Trophoblast cell (in vitro differentiated cells and primary cell): Measurements from ENCODE around the gene ZNF341.

Experiments used
- DNase-seq, 2 donors: peaks; one replicate each; pipeline ENCODE4 v3.0.0-alpha.2; 2016
- H2AFZ ChIP-seq: 2 replicates; pipeline ENCODE4 v1.6.1; 2013; ENCODE audit warnings: low read length, moderate library complexity, mild to moderate bottlenecking; ENCODE audit not compliant: insufficient read depth, poor library complexity
- H2AK5ac ChIP-seq: 2 replicates; pipeline ENCODE4 v1.6.1; 2013; ENCODE audit warnings: mild to moderate bottlenecking, low read length
- H2BK120ac ChIP-seq: 2 replicates; pipeline ENCODE4 v1.6.1; 2013; ENCODE audit warnings: low read length, mild to moderate bottlenecking, moderate library complexity; ENCODE audit not compliant: insufficient read depth, poor library complexity
- H2BK12ac ChIP-seq: 2 replicates; pipeline ENCODE4 v1.6.1; 2013; ENCODE audit warnings: mild to moderate bottlenecking, low read length, moderate library complexity
- H2BK5ac ChIP-seq: 2 replicates; pipeline ENCODE4 v1.6.1; 2013; ENCODE audit warnings: low read length, low read depth, moderate library complexity, mild to moderate bottlenecking; ENCODE audit not compliant: poor library complexity
- H3K14ac ChIP-seq: 2 replicates; pipeline ENCODE4 v1.6.1; 2013; ENCODE audit warnings: mild to moderate bottlenecking, low read length
- H3K18ac ChIP-seq: 2 replicates; pipeline ENCODE4 v1.6.1; 2013; ENCODE audit warnings: mild to moderate bottlenecking, low read length
- H3K23ac ChIP-seq: 2 replicates; pipeline ENCODE4 v1.6.1; 2013; ENCODE audit warnings: low read length
- H3K27ac ChIP-seq: 2 replicates; pipeline ENCODE4 v1.5.1; 2013; ENCODE audit warnings: low read depth, mild to moderate bottlenecking, inconsistent platforms, low read length, moderate library complexity
- H3K27me3 ChIP-seq: 2 replicates; pipeline ENCODE4 v1.6.1; 2013; ENCODE audit warnings: inconsistent platforms, mild to moderate bottlenecking, low read length, moderate library complexity; ENCODE audit not compliant: insufficient read depth
- H3K36me3 ChIP-seq, 2 experiments: 1 replicate in 1 of 2; 2 replicates in 1 of 2; pipeline ENCODE4 v1.6.1; 2013; ENCODE audit warnings: low read length in 2 of 2, mild to moderate bottlenecking in 2 of 2, moderate library complexity in 1 of 2; ENCODE audit not compliant: insufficient read depth in 2 of 2, control insufficient read depth in 1 of 2
- H3K4ac ChIP-seq: 2 replicates; pipeline ENCODE4 v1.6.1; 2013; ENCODE audit warnings: low read depth, mild to moderate bottlenecking, low read length, moderate library complexity
- H3K4me1 ChIP-seq, 2 experiments: 1 replicate in 1 of 2; 2 replicates in 1 of 2; pipeline ENCODE4 v1.6.1; 2013; ENCODE audit warnings: low read length in 2 of 2, mild to moderate bottlenecking in 2 of 2, moderate library complexity in 1 of 2; ENCODE audit not compliant: insufficient read depth in 2 of 2, control insufficient read depth in 1 of 2
- H3K4me2 ChIP-seq: 2 replicates; pipeline ENCODE4 v1.6.1; 2013; ENCODE audit warnings: inconsistent platforms, mild to moderate bottlenecking, low read length, moderate library complexity
- H3K4me3 ChIP-seq: 2 replicates; pipeline ENCODE4 v1.5.1; 2013; ENCODE audit warnings: mild to moderate bottlenecking, low read depth, low read length, inconsistent platforms
- H3K79me1 ChIP-seq: one replicate; pipeline ENCODE4 v1.6.1; 2013; ENCODE audit warnings: low read length
- H3K79me2 ChIP-seq: 2 replicates; pipeline ENCODE4 v1.6.1; 2013; ENCODE audit warnings: low read length, mild to moderate bottlenecking; ENCODE audit not compliant: control insufficient read depth, insufficient read depth, poor library complexity
- H3K9ac ChIP-seq: 2 replicates; pipeline ENCODE4 v1.6.1; 2013; ENCODE audit warnings: mild to moderate bottlenecking, low read length
- H3K9me3 ChIP-seq: 2 replicates; pipeline ENCODE4 v1.6.1; 2013; ENCODE audit warnings: low read depth, mild to moderate bottlenecking, control low read depth, inconsistent platforms, low read length; ENCODE audit not compliant: insufficient read depth
- H4K12ac ChIP-seq: 2 replicates; pipeline ENCODE4 v1.6.1; 2013; ENCODE audit warnings: low read depth, mild to moderate bottlenecking, low read length, moderate library complexity
- H4K8ac ChIP-seq: 2 replicates; pipeline ENCODE4 v1.6.1; 2013; ENCODE audit warnings: low read depth, mild to moderate bottlenecking, low read length, moderate library complexity
- H4K91ac ChIP-seq: one replicate; pipeline ENCODE4 v1.6.1; 2013; ENCODE audit warnings: low read depth, mild to moderate bottlenecking, low read length, moderate library complexity
- WGBS: extraction: QIAGEN DNeasy Blood & Tissue Kit; methylation state at CpG from one replicate; pipeline ENCODE4 v1.1.7; 2013; ENCODE audit warnings: missing lambda C conversion rate; ENCODE audit not compliant: insufficient read length, insufficient coverage; ENCODE audit errors: extremely low coverage; 5-methylcytosine and 5-hydroxymethylcytosine counted together

Gene ZNF341

DNA sequence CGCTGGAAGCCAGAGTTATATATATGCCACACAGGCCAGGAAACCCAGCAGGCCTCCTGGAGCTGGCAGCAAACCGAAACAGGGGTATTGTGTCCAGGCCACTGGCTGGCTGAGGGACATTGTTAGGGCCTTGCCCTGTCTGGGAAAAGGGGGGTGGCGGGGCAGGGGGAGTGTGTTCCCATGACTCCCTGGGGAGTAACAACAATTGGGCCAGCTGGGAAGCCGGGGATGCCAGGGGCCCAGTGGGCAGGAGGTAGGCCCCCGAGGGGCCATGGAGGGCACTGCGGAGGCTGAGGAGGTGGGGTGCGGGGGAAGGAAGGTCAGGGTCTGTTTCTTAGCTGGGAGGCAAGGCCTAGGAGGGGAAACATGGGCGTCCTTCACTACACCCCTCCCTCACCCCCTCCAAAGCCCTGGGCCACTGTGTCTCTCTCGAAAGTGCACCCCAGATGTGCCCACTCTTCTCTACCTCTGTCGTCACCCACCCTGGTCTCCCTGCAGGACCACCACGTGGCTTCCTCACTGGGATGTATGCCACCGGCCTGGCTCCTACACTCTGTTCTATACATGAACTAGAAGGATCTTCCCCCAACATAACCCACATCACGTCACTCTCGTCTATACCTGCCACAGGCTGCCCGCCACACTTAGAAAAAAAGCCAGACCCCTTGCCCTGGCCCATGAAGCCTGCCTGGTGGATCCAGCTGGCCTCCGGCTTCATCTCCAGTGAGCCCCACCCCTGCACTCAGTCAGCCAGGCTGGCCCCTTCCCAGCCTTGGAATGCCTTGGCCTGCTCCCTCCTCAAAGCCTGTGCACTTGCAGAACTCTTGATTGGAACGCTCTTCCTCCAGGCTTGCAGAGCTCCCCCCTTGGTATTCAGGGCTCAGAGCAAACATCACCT, 37.8 kb upstream of the ZNF341 start:
- H3K18ac ChIP-seq, result no peak overlapping the region
- no peak overlapping the region for H3K23ac ChIP-seq
- H2BK120ac ChIP-seq, result no peak overlapping the region
- no peak for DNase-seq
- no CpG with 5 or more reads among the region's 17 CpGs for WGBS
- H3K79me2 ChIP-seq, result no peaks in the 10 kb centered on the region
- no peaks in the 10 kb centered on the region for H3K4me1 ChIP-seq
- H3K14ac ChIP-seq, result no peak overlapping the region
- H2BK5ac ChIP-seq, result no peak overlapping the region
- no peaks in the 10 kb centered on the region for H3K27me3 ChIP-seq
- no peak overlapping the region for H3K4me2 ChIP-seq
- H3K9me3 ChIP-seq, result peaks cover 2% of the 10 kb centered on the region
- no peak overlapping the region for H3K27ac ChIP-seq
- no peaks in the 10 kb centered on the region for H3K36me3 ChIP-seq
- no peak overlapping the region for H4K12ac ChIP-seq
- no peak overlapping the region for H3K4ac ChIP-seq
- no peak overlapping the region for H4K8ac ChIP-seq
- H2BK12ac ChIP-seq, result no peak overlapping the region
- H3K9ac ChIP-seq, result no peak overlapping the region
- no peaks in the 10 kb centered on the region for H3K79me1 ChIP-seq
- no peak overlapping the region for H3K4me3 ChIP-seq
- no peak overlapping the region for H2AK5ac ChIP-seq
- H4K91ac ChIP-seq, result no peak overlapping the region
- no peak overlapping the region for H2AFZ ChIP-seq

DNA sequence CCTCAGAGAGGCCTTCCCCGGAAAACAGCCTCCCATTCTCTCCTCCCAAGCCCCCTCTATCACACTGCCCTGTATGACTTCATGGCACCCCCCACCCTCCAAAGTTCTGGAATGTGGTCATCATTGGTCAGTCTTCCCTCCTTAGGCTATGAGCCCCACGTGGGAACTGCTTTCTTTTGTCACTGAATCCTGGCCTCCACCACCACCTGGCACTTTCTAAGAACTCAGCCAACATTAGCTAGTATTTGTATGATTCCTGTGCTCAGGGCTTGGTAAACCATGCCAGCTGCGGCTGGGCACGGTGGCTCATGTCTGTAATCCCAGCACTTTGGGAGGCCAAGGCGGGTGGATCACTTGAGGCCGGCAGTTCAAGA, 37.2 kb upstream of the ZNF341 start:
- Histone ChIP-seq H4K12ac (no peak overlapping the region), H2BK5ac (no peak overlapping the region), H2BK120ac (no peak overlapping the region), H3K18ac (no peak overlapping the region), H4K91ac (no peak overlapping the region), H2AFZ (no peak overlapping the region), H3K14ac (no peak overlapping the region), H3K27ac (no peak overlapping the region), H3K4ac (no peak overlapping the region), H3K23ac (no peak overlapping the region), H2AK5ac (no peak overlapping the region), H3K4me1 (no peaks in the 10 kb centered on the region), H3K79me1 (no peaks in the 10 kb centered on the region), H2BK12ac (no peak overlapping the region), H3K4me2 (no peak overlapping the region), H4K8ac (no peak overlapping the region), H3K9me3 (peaks cover 2% of the 10 kb centered on the region), H3K36me3 (no peaks in the 10 kb centered on the region), H3K4me3 (no peak overlapping the region), H3K9ac (no peak overlapping the region), H3K27me3 (no peaks in the 10 kb centered on the region), H3K79me2 (no peaks in the 10 kb centered on the region)
- no peak for DNase-seq
- no CpG with 5 or more reads among the region's 6 CpGs for whole genome bisulfite sequencing

DNA sequence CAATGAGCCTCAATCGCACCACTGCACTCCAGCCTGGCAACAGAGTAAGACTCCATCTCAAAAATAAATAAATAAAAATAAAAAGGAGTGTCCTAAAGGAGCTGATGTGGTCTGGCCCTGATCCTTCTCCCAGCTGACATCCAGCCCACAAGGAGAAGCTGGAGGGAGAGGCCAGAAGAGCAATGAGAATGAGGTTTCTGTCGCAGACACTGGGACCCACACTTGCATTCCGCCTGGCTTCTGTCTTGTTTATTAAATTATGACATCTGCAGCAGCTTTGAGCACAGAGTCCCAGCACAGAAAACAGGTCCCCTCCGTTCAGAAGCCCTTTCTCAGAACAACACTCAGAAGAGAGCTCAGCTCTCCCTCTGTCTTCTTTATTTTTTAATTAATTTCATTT, 35.3 kb upstream of the ZNF341 start:
- H3K14ac ChIP-seq, result no peak overlapping the region
- no peak overlapping the region for H3K18ac ChIP-seq
- H3K9me3 ChIP-seq, result peaks cover 7% of the 10 kb centered on the region
- H4K8ac ChIP-seq, result no peak overlapping the region
- H2BK5ac ChIP-seq, result no peak overlapping the region
- WGBS, result no CpG with 5 or more reads among the region's 4 CpGs
- no peaks in the 10 kb centered on the region for H3K79me1 ChIP-seq
- H2AK5ac ChIP-seq, result no peak overlapping the region
- H3K79me2 ChIP-seq, result no peaks in the 10 kb centered on the region
- H3K27me3 ChIP-seq, result no peaks in the 10 kb centered on the region
- H3K4me3 ChIP-seq, result no peak overlapping the region
- H3K4ac ChIP-seq, result no peak overlapping the region
- no peaks in the 10 kb centered on the region for H3K4me1 ChIP-seq
- no peak overlapping the region for H4K91ac ChIP-seq
- no peak overlapping the region for H2BK120ac ChIP-seq
- no peak overlapping the region for H2AFZ ChIP-seq
- H3K36me3 ChIP-seq, result no peaks in the 10 kb centered on the region
- no peak for DNase-seq
- no peak overlapping the region for H3K9ac ChIP-seq
- no peak overlapping the region for H3K27ac ChIP-seq
- H3K23ac ChIP-seq, result no peak overlapping the region
- no peak overlapping the region for H3K4me2 ChIP-seq
- H4K12ac ChIP-seq, result no peak overlapping the region
- no peak overlapping the region for H2BK12ac ChIP-seq

DNA sequence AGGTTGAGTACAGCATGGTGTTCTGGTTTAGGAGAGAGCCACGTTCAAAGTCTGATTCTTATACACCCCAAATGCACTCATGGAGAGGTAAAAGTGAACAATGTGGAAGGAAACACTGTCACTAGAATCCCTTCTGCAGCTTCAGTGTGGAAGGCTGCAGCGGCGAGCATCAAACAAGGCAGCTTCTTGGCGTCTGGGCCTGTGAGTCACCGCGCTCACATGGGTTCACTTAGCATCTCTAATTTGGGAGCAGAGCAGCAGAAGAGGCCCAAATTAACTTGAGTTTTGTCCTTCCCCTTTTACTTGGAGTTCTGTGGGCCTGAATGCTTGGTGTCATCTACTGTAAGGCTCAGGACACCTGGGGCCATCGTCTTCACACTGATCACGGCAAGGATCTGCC, 34.7 kb upstream of the ZNF341 start:
- Histone ChIP-seq H3K27ac (no peak overlapping the region), H3K27me3 (no peaks in the 10 kb centered on the region), H3K79me1 (no peaks in the 10 kb centered on the region), H2BK5ac (no peak overlapping the region), H2BK12ac (no peak overlapping the region), H4K12ac (no peak overlapping the region), H3K4me3 (no peak overlapping the region), H3K79me2 (no peaks in the 10 kb centered on the region), H3K18ac (no peak overlapping the region), H3K36me3 (no peaks in the 10 kb centered on the region), H3K4ac (no peak overlapping the region), H3K9me3 (peaks cover 11% of the 10 kb centered on the region), H3K4me1 (no peaks in the 10 kb centered on the region), H2BK120ac (no peak overlapping the region), H3K9ac (no peak overlapping the region), H2AK5ac (no peak overlapping the region), H2AFZ (no peak overlapping the region), H4K8ac (no peak overlapping the region), H3K14ac (no peak overlapping the region), H3K23ac (no peak overlapping the region), H3K4me2 (no peak overlapping the region), H4K91ac (no peak overlapping the region)
- no peak for DNase-seq
- no CpG with 5 or more reads among the region's 8 CpGs for WGBS
